Vagina (tissue), 2 donors: ENCODE measurements around the gene ETS1. TPM values are rescaled to one million over a fixed set of nuclear protein-coding genes. Genes with fewer than 3 reads are reported as not detected.

Source experiments
- DNase-seq, 2 donors: peaks; one replicate each; pipeline ENCODE4 v3.0.0-alpha.2; 2017; ENCODE audit errors: extremely low spot score in 2 of 2
- H3K27ac ChIP-seq: fragments of 200-600 bp; sonication (generic); one replicate; pipeline ENCODE4 v1.5.1; 2019
- H3K27me3 ChIP-seq: fragments of 200-600 bp; sonication (generic); one replicate; pipeline ENCODE4 v1.5.1; 2019
- H3K36me3 ChIP-seq, 2 donors: fragments of 200-600 bp; sonication (generic); one replicate each; pipeline ENCODE4 v1.5.1; 2017 to 2019
- H3K4me1 ChIP-seq: fragments of 200-600 bp; sonication (generic); one replicate; pipeline ENCODE4 v1.5.1; 2019
- H3K4me3 ChIP-seq, 2 donors: fragments of 200-600 bp; sonication (generic); 1 replicate in 1 of 2; 2 replicates in 1 of 2; pipeline ENCODE4 v1.5.1; 2016 to 2019
- H3K9me3 ChIP-seq: fragments of 200-600 bp; sonication (generic); one replicate; pipeline ENCODE4 v1.5.1; 2019
- CTCF ChIP-seq, 3 experiments: fragments of 450-650 bp in 2 of 3; fragments of 200-600 bp in 1 of 3; sonication (generic) in 1 of 3; IDR thresholded peaks; one replicate each; pipeline ENCODE4 v1.5.1; 2017 to 2019; ENCODE audit warnings: antibody characterized with exemption in 3 of 3, mild to moderate bottlenecking in 2 of 3, moderate library complexity in 2 of 3
- POLR2A ChIP-seq, 2 donors: fragments of 450-650 bp; IDR thresholded peaks; one replicate each; pipeline ENCODE4 v1.6.1; 2017; ENCODE audit warnings: antibody characterized with exemption in 2 of 2, mild to moderate bottlenecking in 2 of 2, moderate library complexity in 2 of 2
- POLR2AphosphoS5 ChIP-seq, 2 donors: sonication (generic); formaldehyde crosslinking; IDR thresholded peaks; one replicate each; pipeline ENCODE4 v1.9.0; 2017; ENCODE audit warnings: antibody characterized with exemption in 2 of 2, mild to moderate bottlenecking in 2 of 2, low read depth in 1 of 2; ENCODE audit not compliant: insufficient read depth in 1 of 2
- intact Hi-C: fragments of 100-400 bp; cut with DNase I; formaldehyde crosslinking; loops from one replicate; pipeline ENCODE4 v1.15.1; 2023
- total RNA-seq: library from RNA; depleted of rRNA; stranded (reverse); fragments of >200 nt; gene quantifications from one replicate; pipeline ENCODE4 v1.2.3, GENCODE V29; 2016

Gene ETS1
- total RNA-seq, 1 donor from 2014 or later, result 51.6 TPM

GRCh38 chr11:128619540-128620308 is 32.4 kb upstream of the ETS1 start:
- no peak for DNase-seq
- no peaks in the 10 kb centered on the region for H3K9me3 ChIP-seq
- no peaks in the 10 kb centered on the region for H3K36me3 ChIP-seq
- no peaks in the 10 kb centered on the region for H3K27me3 ChIP-seq
- no peak overlapping the region for H3K4me3 ChIP-seq
- H3K27ac ChIP-seq, result peak overlapping the region; percentile 84
- intact Hi-C loops, result loop anchor here (10.0 kb wide), 1 partner anchor 445 kb away; no protein-coding TSS in a partner anchor
- H3K4me1 ChIP-seq, result peaks cover 17% of the 10 kb centered on the region
- TF ChIP-seq POLR2AphosphoS5 (IDR thresholded peaks at IDR 0.05; ENCODE audit: insufficient read depth in 1 of 2, low read depth in 1 of 2) (no peak), POLR2A (IDR thresholded peaks at IDR 0.05) (no peak), CTCF (IDR thresholded peaks at IDR 0.05) (no peak)

GRCh38 chr11:128619007-128619406 is 31.6 kb upstream of the ETS1 start:
- no peak for TF ChIP-seq POLR2A (IDR thresholded peaks at IDR 0.05)
- no peak for TF ChIP-seq POLR2AphosphoS5 (IDR thresholded peaks at IDR 0.05; ENCODE audit: insufficient read depth in 1 of 2, low read depth in 1 of 2)
- TF ChIP-seq CTCF (IDR thresholded peaks at IDR 0.05), result no peak
- no peaks in the 10 kb centered on the region for H3K9me3 ChIP-seq
- peaks cover 17% of the 10 kb centered on the region for H3K4me1 ChIP-seq
- H3K36me3 ChIP-seq, result no peaks in the 10 kb centered on the region
- intact Hi-C loops, result no loop called here
- no peak overlapping the region for H3K27ac ChIP-seq
- H3K4me3 ChIP-seq, result no peak overlapping the region
- no peak for DNase-seq
- no peaks in the 10 kb centered on the region for H3K27me3 ChIP-seq

GRCh38 chr11:128618603-128619002 is 31.2 kb upstream of the ETS1 start:
- H3K4me1 ChIP-seq, result peaks cover 17% of the 10 kb centered on the region
- H3K27me3 ChIP-seq, result no peaks in the 10 kb centered on the region
- TF ChIP-seq CTCF (IDR thresholded peaks at IDR 0.05) (no peak), POLR2A (IDR thresholded peaks at IDR 0.05) (no peak), POLR2AphosphoS5 (IDR thresholded peaks at IDR 0.05; ENCODE audit: insufficient read depth in 1 of 2, low read depth in 1 of 2) (no peak)
- no peak overlapping the region for H3K27ac ChIP-seq
- no peak for DNase-seq
- no peaks in the 10 kb centered on the region for H3K9me3 ChIP-seq
- H3K4me3 ChIP-seq, result no peak overlapping the region
- H3K36me3 ChIP-seq, result no peaks in the 10 kb centered on the region
- intact Hi-C loops, result no loop called here

GRCh38 chr11:128616161-128616560 is 28.8 kb upstream of the ETS1 start:
- DNase-seq, result no peak
- Histone ChIP-seq H3K4me3 (no peak overlapping the region), H3K9me3 (no peaks in the 10 kb centered on the region), H3K27ac (no peak overlapping the region), H3K27me3 (no peaks in the 10 kb centered on the region), H3K4me1 (peaks cover 19% of the 10 kb centered on the region), H3K36me3 (no peaks in the 10 kb centered on the region)
- no peak for TF ChIP-seq POLR2AphosphoS5 (IDR thresholded peaks at IDR 0.05; ENCODE audit: insufficient read depth in 1 of 2, low read depth in 1 of 2)
- no peak for TF ChIP-seq POLR2A (IDR thresholded peaks at IDR 0.05)
- TF ChIP-seq CTCF (IDR thresholded peaks at IDR 0.05), result no peak
- intact Hi-C loops, result no loop called here

- intact Hi-C loops, result no loop called here
- no peak for TF ChIP-seq CTCF (IDR thresholded peaks at IDR 0.05)
- no peak for TF ChIP-seq POLR2AphosphoS5 (IDR thresholded peaks at IDR 0.05; ENCODE audit: insufficient read depth in 1 of 2, low read depth in 1 of 2)
- TF ChIP-seq POLR2A (IDR thresholded peaks at IDR 0.05), result no peak
- no peak overlapping the region for H3K4me3 ChIP-seq
These were observed 28.3 kb upstream of the ETS1 start for GRCh38 chr11:128615612-128616011.

More at GRCh38 chr11:128615612-128616011, 28.3 kb upstream of the ETS1 start:
- Histone ChIP-seq H3K27ac (no peak overlapping the region), H3K9me3 (no peaks in the 10 kb centered on the region), H3K36me3 (no peaks in the 10 kb centered on the region), H3K4me1 (peaks cover 24% of the 10 kb centered on the region), H3K27me3 (no peaks in the 10 kb centered on the region)
- DNase-seq, result no peak
